ENCODE results near the gene ZNF92. TPM values are rescaled to one million over a fixed set of nuclear protein-coding genes. Genes with fewer than 3 reads are reported as not detected.
"Not testable (repeated sequence)": the region's sequence is repeated elsewhere in the genome, so short reads cannot be mapped to it uniquely, and the experiment has no call there.

Gene ZNF92
- total RNA-seq, 1 donor from 2014 or later = 6.1 TPM

DNA sequence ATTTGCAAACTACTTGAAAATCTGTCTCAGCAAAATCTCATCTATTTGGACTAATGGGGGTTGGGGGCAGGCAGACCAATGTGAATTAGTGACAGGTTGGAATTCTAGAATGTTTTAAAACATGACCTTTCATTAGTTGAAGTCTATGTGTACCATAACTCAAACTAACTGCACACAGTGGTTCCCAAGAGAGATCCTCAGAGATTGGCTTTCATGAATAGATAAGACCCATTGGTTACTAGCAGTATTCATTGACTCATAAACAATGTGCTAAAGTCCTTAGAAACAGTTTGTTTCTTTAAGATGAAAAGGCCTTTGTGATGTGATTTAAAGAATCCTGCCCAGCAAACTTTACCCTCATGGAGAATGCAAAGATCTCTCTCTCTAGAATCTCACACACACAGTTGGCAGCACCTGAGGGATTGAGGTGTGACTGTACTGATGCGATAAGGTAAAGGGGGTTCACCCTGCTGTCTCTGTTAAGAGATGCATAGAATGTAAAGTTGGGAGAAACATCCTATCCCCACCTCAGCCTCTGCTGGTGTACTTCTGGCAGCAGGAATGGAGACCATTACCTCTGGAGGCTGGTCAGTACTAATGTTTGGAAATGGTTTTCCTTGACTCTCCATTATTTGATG is 70.7 kb downstream of the ZNF92 start:
- Histone ChIP-seq H3K36me3 (no peaks in the 10 kb centered on the region), H3K27me3 (no peaks in the 10 kb centered on the region), H3K4me1 (peaks cover 10% of the 10 kb centered on the region), H3K4me3 (no peak overlapping the region), H3K27ac (no peak overlapping the region), H3K9me3 (no peaks in the 10 kb centered on the region)
- TF ChIP-seq, protein P1, sequence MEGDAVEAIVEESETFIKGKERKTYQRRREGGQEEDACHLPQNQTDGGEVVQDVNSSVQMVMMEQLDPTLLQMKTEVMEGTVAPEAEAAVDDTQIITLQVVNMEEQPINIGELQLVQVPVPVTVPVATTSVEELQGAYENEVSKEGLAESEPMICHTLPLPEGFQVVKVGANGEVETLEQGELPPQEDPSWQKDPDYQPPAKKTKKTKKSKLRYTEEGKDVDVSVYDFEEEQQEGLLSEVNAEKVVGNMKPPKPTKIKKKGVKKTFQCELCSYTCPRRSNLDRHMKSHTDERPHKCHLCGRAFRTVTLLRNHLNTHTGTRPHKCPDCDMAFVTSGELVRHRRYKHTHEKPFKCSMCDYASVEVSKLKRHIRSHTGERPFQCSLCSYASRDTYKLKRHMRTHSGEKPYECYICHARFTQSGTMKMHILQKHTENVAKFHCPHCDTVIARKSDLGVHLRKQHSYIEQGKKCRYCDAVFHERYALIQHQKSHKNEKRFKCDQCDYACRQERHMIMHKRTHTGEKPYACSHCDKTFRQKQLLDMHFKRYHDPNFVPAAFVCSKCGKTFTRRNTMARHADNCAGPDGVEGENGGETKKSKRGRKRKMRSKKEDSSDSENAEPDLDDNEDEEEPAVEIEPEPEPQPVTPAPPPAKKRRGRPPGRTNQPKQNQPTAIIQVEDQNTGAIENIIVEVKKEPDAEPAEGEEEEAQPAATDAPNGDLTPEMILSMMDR (IDR thresholded peaks at IDR 0.05) = no peak
- TF ChIP-seq POLR2AphosphoS5 (IDR thresholded peaks at IDR 0.05; ENCODE audit: insufficient read depth in 1 of 2, low read depth in 1 of 2) (no peak), POLR2A (IDR thresholded peaks at IDR 0.05) (no peak)
- intact Hi-C loops (cut with DNase I) = no loop called here
- DNase-seq (ENCODE audit: extremely low spot score in 2 of 2) = no peak

DNA sequence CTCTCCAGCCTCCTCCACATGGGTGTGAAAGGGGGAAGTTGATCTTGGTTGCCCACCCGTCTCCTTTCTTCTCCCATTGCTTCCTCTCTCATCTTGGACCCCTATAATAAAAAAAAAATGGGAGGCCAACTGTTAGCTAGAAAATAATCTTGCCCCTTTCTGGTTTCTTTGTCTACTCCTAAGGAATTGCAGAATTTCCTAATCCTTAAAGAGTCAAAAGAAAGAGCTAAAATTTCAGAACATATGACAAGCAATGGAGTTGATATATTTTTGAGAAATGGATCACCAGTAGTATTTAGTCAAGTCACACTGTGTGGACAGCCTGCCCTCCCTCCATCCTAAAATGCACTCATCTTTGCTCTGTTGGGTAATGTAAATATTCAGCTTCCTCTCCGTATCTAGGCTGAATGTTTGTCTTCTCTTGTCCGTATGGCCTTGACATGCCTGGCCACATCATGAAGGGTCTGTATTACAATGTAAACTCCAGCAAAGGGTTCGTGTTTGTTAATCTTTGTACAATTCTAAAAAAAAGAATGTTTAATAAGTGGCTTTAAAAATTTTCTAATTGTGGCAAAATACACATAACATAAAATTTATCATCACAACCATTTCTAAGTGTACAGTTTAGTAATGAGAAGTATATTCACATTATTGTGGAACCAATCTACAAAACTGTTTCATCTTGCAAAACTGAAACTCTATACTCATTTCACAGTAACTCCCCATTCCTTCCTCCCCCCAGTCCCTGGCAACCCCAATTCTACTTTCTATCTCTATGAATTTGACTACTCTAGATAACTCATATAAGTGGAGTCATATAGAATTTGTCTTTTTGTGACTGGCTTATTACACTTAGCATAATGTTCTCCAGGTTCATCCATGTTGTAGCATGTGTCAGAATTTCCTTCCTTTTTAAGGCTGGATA is 71.5 kb downstream of the ZNF92 start:
- no peak overlapping the region for H3K4me3 ChIP-seq
- peaks cover 14% of the 10 kb centered on the region for H3K4me1 ChIP-seq
- H3K9me3 ChIP-seq = no peaks in the 10 kb centered on the region
- TF ChIP-seq POLR2AphosphoS5 (IDR thresholded peaks at IDR 0.05; ENCODE audit: insufficient read depth in 1 of 2, low read depth in 1 of 2) = no peak
- no peak for TF ChIP-seq POLR2A (IDR thresholded peaks at IDR 0.05)
- TF ChIP-seq, protein P1 (IDR thresholded peaks at IDR 0.05) = no peak
- no peaks in the 10 kb centered on the region for H3K36me3 ChIP-seq
- H3K27me3 ChIP-seq = no peaks in the 10 kb centered on the region
- intact Hi-C loops (cut with DNase I) = no loop called here
- DNase-seq (ENCODE audit: extremely low spot score in 2 of 2) = no peak
- H3K27ac ChIP-seq = no peak overlapping the region

DNA sequence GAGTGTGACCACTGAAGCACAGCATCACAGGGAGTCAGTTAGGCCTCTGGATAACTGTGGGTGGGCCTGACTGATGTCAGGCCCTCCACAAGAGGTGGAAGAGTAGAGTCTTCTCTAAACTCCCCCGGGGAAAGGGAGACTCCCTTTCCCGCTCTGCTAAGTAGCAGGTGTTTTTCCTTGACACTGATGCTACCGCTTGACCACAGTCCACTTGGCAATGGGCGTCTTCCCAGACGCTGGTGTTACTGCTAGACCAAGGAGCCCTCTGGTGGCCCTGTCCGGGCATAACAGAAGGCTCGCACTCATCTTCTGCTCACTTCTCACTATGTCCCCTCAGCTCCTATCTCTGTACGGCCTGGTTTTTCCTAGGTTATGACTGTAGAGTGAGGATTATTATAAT is 73.4 kb downstream of the ZNF92 start:
- intact Hi-C loops (cut with DNase I); H3K9me3 ChIP-seq; H3K27me3 ChIP-seq; H3K4me3 ChIP-seq; H3K36me3 ChIP-seq; H3K27ac ChIP-seq; DNase-seq (ENCODE audit: extremely low spot score in 2 of 2): not testable (repeated sequence)
- peaks cover 14% of the 10 kb centered on the region for H3K4me1 ChIP-seq

DNA sequence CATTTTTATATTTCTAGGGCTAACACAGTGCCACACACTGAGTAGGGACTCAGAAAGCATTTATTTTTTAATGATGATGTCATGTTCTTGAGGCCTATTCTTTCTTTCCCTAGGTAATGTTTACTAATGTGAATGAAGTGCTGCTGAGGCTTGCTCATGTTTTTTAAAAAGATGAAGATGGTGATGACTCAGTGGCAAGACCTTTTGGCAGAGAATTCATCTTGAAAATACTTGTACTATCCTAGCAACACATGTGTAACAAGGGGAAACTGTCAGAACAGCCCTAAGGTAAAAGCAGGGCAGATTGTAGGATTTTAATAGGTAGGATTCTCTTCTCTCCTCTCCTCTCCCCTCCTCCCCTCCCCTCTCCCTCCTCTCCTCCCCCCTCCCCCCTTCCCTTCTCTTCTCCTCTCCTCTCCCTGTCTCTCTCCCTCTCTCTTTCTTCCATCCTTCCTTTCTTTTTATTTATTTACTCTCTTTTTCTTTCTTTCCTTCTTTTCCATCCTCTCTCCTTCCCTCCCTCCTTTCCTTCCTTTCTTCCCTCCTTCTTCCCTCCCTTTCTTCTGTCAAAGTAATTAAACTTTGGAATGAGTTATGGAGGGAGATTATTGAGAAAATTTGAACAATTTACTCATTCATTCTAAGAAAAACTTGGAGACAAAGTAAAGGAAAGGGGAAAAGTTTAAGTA is 75.3 kb downstream of the ZNF92 start:
- Histone ChIP-seq H3K4me3 (no peak overlapping the region), H3K36me3 (no peaks in the 10 kb centered on the region), H3K27ac (peak overlapping the region; percentile 46), H3K27me3 (no peaks in the 10 kb centered on the region), H3K4me1 (peaks cover 14% of the 10 kb centered on the region), H3K9me3 (no peaks in the 10 kb centered on the region)
- intact Hi-C loops (cut with DNase I) = no loop called here
- TF ChIP-seq POLR2A (IDR thresholded peaks at IDR 0.05) (no peak), POLR2AphosphoS5 (IDR thresholded peaks at IDR 0.05; ENCODE audit: insufficient read depth in 1 of 2, low read depth in 1 of 2) (peak in 1 of 2 donors; percentile 37)
- DNase-seq (ENCODE audit: extremely low spot score in 2 of 2) = no peak

DNA sequence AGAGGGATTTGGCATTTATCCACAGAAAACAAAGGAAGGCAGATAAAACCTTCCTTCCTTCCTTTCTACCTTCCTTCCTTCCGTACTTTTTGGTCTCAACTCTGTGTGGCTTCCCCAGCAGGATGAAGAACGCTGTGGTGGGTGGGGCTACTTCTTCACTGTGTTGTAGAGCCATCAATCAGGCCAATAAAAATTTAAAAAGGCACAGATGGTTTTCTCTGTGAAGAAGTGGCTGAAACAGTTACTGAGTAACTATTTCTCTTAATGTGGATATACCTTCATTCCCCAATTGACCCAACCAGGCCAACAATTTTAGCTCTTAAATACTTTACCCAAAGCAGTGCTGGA is 75.8 kb downstream of the ZNF92 start:
- Histone ChIP-seq H3K27me3 (no peaks in the 10 kb centered on the region), H3K4me1 (peaks cover 14% of the 10 kb centered on the region), H3K9me3 (no peaks in the 10 kb centered on the region), H3K27ac (peak overlapping the region; percentile 46), H3K4me3 (no peak overlapping the region), H3K36me3 (no peaks in the 10 kb centered on the region)
- no peak for TF ChIP-seq POLR2A (IDR thresholded peaks at IDR 0.05)
- TF ChIP-seq, protein P1 (IDR thresholded peaks at IDR 0.05) = no peak
- no peak for TF ChIP-seq POLR2AphosphoS5 (IDR thresholded peaks at IDR 0.05; ENCODE audit: insufficient read depth in 1 of 2, low read depth in 1 of 2)
- DNase-seq (ENCODE audit: extremely low spot score in 2 of 2) = no peak
- intact Hi-C loops (cut with DNase I) = no loop called here
